ENCODE results near the gene TLR9.

TLR9 gene

DNA sequence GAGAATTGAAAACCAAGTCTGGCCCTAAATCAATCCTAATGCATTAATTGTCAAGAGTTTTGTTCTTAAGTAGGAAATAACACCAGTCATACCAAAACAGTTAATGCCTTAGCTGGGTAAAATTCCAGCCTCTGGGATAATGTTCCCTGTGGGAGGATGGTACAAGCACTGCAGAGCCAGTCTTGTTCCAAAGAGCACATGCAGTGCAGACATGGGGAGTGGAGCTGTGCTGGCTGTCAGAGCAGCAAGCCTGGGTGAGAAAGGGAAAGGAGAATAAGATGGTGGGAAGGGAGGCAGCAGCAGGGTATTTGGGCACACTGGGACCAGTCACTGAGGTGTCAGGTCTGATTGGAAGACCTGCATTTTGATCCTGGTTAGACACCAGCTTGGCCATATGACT is 15.4 kb downstream of the TLR9 start:
- H3K27ac Mint-ChIP-seq: peak overlapping the region; percentile 3

DNA sequence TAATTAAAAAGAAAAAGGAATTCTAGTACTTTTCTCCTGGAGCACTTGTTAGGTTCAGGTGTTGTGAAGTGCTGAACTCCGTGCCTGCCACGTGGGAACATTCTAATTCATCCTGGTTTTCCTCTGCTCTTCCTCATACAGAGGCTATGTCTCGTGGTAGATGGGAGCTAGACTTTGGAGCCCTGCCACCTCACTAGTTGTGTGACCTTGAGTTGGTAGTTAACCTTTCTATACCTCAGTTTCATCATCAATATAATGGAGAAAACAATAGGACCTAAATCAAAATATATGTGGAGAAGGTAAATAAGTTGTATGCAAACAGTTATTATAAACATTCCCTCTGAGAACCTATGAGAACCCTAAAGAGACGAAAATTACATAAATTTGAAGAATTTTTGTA is 16.9 kb downstream of the TLR9 start:
- Mint-ChIP-seq H3K9me3 (no peaks in the 10 kb centered on the region), H3K4me3 (no peak overlapping the region), H3K4me1 (ENCODE audit: low read depth) (peaks cover 17% of the 10 kb centered on the region), H3K36me3 (ENCODE audit: low read depth) (peaks cover 100% of the 10 kb centered on the region), H3K27me3 (no peaks in the 10 kb centered on the region), H3K27ac (no peak overlapping the region)
- intact Hi-C loops (cut with micrococcal nuclease): no loop called here

More for the DNA sequence above, 15.4 kb downstream of the TLR9 start:
- peaks cover 100% of the 10 kb centered on the region for H3K36me3 Mint-ChIP-seq (ENCODE audit: low read depth)
- no peaks in the 10 kb centered on the region for H3K27me3 Mint-ChIP-seq
- intact Hi-C loops (cut with micrococcal nuclease): no loop called here
- no peak overlapping the region for H3K4me3 Mint-ChIP-seq
- H3K4me1 Mint-ChIP-seq (ENCODE audit: low read depth): peaks cover 13% of the 10 kb centered on the region
- H3K9me3 Mint-ChIP-seq: no peaks in the 10 kb centered on the region

- no peaks in the 10 kb centered on the region for H3K9me3 Mint-ChIP-seq
- no peaks in the 10 kb centered on the region for H3K27me3 Mint-ChIP-seq
- intact Hi-C loops (cut with micrococcal nuclease): no loop called here
- peaks cover 43% of the 10 kb centered on the region for H3K4me1 Mint-ChIP-seq (ENCODE audit: low read depth)
- peaks cover 88% of the 10 kb centered on the region for H3K36me3 Mint-ChIP-seq (ENCODE audit: low read depth)
- H3K4me3 Mint-ChIP-seq: no peak overlapping the region
- H3K27ac Mint-ChIP-seq: no peak overlapping the region
These were observed 19.6 kb downstream of the TLR9 start for GRCh38 chr3:52205727-52206372.

DNA sequence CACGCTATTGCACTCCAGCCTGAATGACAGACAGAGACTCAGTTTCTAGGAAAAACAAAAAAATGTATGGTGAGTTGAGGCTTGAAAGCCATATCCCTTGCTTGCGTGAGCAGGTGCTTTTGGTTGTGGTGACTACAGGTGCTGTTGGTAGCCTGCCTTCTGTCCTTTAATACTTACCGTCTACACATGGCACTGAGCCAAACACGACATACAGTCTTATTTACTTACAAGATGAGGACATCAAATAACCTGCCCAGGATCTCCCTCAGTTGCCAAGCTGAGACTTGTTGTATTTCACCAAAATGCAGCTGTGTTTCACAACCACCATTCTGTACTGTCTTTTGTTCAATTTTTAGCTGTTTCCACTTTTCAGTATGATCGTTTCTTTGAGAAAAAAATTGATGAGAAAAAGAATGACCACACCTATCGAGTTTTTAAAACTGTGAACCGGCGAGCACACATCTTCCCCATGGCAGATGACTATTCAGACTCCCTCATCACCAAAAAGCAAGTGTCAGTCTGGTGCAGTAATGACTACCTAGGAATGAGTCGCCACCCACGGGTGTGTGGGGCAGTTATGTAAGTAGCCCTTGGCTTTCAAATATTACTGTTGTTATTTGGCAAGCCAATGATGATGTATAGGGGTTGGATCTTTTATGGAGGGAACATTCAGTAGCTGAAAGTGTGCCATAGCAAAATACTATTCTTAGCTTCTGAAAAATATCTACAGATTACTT is 20.9 kb downstream of the TLR9 start:
- no peaks in the 10 kb centered on the region for H3K27me3 Mint-ChIP-seq
- peaks cover 87% of the 10 kb centered on the region for H3K36me3 Mint-ChIP-seq (ENCODE audit: low read depth)
- no peak overlapping the region for H3K4me3 Mint-ChIP-seq
- no peak overlapping the region for H3K27ac Mint-ChIP-seq
- intact Hi-C loops (cut with micrococcal nuclease): no loop called here
- no peaks in the 10 kb centered on the region for H3K9me3 Mint-ChIP-seq
- H3K4me1 Mint-ChIP-seq (ENCODE audit: low read depth): peaks cover 44% of the 10 kb centered on the region

DNA sequence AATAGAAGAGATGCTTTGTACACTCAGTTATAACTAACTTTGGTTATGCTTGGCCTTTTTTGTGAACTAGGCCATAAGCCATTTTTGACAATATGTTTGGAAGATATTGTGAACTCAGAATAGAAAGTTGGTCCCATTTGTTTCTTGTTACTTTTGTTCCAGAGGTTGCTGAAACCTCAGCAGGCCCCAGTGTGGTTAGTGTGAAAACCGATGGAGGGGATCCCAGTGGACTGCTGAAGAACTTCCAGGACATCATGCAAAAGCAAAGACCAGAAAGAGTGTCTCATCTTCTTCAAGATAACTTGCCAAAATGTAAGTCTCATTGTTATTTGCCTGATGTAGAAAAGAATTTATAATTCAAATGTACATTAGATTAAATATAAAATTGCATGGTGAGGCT is 21.7 kb downstream of the TLR9 start:
- H3K4me1 Mint-ChIP-seq (ENCODE audit: low read depth): peaks cover 46% of the 10 kb centered on the region
- no peak overlapping the region for H3K4me3 Mint-ChIP-seq
- H3K27me3 Mint-ChIP-seq: no peaks in the 10 kb centered on the region
- H3K9me3 Mint-ChIP-seq: no peaks in the 10 kb centered on the region
- peaks cover 87% of the 10 kb centered on the region for H3K36me3 Mint-ChIP-seq (ENCODE audit: low read depth)
- H3K27ac Mint-ChIP-seq: no peak overlapping the region
- intact Hi-C loops (cut with micrococcal nuclease): loop anchor here (2.0 kb wide), 1 partner anchor 49 kb away; the partner anchor contains the start of gene POC1A

- peaks cover 55% of the 10 kb centered on the region for H3K4me1 Mint-ChIP-seq (ENCODE audit: low read depth)
- H3K27me3 Mint-ChIP-seq: no peaks in the 10 kb centered on the region
- H3K9me3 Mint-ChIP-seq: no peaks in the 10 kb centered on the region
- intact Hi-C loops (cut with micrococcal nuclease): loop anchor here (2.0 kb wide), 1 partner anchor 48 kb away; the partner anchor contains the start of gene POC1A
- H3K27ac Mint-ChIP-seq: peak overlapping the region; percentile 58
- H3K36me3 Mint-ChIP-seq (ENCODE audit: low read depth): peaks cover 81% of the 10 kb centered on the region
- H3K4me3 Mint-ChIP-seq: no peak overlapping the region
These were observed 22.9 kb downstream of the TLR9 start for GRCh38 chr3:52202384-52203077.

DNA sequence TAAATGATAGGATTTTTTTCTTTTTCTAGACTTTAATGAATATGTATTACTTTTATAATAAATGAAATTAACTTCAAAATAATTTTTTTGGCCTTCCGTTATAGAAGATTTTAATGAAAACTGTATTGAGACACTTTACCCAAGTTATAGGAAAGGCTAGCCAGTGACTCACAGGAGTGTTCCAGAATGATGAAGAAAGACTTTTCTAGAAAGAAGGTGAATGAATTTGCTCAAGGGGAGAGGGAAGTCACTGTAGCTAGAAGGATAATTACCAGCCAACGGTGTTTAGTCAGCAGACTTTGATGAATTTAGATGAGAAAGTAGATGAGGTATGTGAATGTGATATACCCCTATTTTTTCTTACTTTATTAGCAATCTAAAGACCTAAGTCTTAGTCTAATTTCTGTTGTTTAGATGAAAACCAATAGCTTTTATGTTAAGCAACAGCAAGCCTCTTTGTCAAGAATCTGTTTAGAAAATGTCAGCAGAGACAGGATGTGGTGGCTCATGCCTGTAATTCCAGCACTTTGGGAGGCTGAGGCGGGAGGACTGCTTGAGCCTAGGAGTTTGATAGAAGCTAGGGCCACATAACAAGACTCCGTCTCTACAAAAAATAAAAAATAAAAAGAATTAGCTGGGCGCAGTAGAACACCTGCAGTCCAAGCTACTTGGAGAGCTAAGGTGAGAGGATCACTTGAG is 24.3 kb downstream of the TLR9 start:
- H3K27me3 Mint-ChIP-seq: no peaks in the 10 kb centered on the region
- peaks cover 67% of the 10 kb centered on the region for H3K36me3 Mint-ChIP-seq (ENCODE audit: low read depth)
- no peaks in the 10 kb centered on the region for H3K9me3 Mint-ChIP-seq
- peaks cover 69% of the 10 kb centered on the region for H3K4me1 Mint-ChIP-seq (ENCODE audit: low read depth)
- H3K4me3 Mint-ChIP-seq: no peak overlapping the region
- intact Hi-C loops (cut with micrococcal nuclease): no loop called here
- H3K27ac Mint-ChIP-seq: peak overlapping the region; percentile 33

DNA sequence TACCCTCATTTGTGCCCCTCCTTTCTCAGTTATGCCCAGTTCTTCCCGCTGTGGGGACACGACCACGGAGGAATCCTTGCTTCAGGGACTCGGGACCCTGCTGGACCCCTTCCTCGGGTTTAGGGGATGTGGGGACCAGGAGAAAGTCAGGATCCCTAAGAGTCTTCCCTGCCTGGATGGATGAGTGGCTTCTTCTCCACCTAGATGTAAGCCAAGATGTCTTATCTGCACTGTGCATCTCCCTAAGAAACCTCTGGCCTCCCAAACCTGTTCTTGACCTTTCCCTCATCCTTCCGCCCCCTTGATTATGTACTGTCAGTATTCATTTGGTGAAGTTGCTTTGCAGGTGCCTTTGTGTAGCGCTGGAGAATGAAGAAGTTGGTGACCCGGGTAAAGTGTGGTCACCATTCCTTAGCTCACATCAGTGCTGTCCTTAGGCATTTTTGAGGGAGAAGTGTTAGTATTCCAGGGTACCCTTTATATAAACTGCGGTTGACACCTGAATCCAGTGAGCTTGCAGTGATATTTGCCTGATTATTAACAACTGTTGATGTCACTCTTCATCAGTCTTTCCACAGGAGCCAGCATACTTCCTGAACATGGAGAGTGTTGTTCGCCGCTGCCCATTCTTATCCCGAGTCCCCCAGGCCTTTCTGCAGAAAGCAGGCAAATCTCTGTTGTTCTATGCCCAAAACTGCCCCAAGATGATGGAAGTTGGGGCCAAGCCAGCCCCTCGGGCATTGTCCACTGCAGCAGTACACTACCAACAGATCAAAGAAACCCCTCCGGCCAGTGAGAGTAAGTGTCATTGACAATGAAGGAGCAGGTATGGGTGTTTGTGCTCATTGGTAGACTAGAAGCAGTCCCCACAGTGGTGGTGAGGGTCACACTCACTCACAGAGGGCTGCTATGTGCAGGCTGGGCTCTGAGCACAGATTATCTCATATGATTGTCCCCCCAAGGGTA is 26.5 kb downstream of the TLR9 start:
- Mint-ChIP-seq H3K36me3 (ENCODE audit: low read depth) (peaks cover 45% of the 10 kb centered on the region), H3K27me3 (no peaks in the 10 kb centered on the region), H3K9me3 (no peaks in the 10 kb centered on the region), H3K4me3 (peak overlapping the region; percentile 98), H3K4me1 (ENCODE audit: low read depth) (peaks cover 87% of the 10 kb centered on the region), H3K27ac (peak overlapping the region; percentile 95)
- intact Hi-C loops (cut with micrococcal nuclease): no loop called here

DNA sequence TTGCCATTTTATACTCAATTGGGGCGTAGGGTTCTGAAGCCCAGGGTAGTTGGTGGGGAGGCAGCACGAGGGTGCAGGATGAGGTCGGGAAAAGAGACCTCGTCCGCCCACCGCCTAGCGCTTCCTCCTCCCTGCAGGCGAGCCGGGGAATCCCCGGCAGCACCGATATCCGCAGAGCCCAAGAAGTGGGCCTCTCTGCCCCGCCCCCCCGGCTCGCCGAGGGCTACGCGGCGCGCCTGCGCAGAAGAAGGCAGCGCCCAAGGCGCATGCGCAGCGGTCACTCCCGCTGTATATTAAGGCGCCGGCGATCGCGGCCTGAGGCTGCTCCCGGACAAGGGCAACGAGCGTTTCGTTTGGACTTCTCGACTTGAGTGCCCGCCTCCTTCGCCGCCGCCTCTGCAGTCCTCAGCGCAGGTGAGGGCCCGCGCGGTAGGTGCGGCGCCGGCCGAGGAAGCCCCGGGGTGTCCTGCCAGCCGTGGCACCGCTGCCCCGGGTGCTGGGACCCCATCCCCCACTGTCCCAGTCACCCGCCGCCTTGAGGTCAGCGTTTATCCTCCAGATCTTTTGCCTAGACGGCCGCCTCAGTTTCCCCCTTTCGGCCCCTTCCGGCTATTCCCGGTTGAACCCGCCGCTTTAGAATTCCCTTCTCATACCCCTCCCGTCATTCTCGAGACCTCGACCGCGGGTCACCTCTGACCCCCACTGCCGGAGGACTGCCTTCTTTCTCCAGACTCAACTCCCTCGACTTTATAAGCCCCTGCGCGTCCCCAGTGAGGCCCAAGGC is 27.4 kb downstream of the TLR9 start, which contains the start of gene ALAS1:
TSS of gene ALAS1 (plus strand) at position 319 of the 784 bp plus-strand sequence. CDS start 1,082 bp downstream, outside the sequence.
- Mint-ChIP-seq H3K4me1 (ENCODE audit: low read depth) (peaks cover 82% of the 10 kb centered on the region), H3K36me3 (ENCODE audit: low read depth) (peaks cover 36% of the 10 kb centered on the region), H3K4me3 (peak within 1 kb of the TSS; percentile 98), H3K27me3 (no peaks in the 10 kb centered on the region), H3K9me3 (no peaks in the 10 kb centered on the region), H3K27ac (peak within 1 kb of the TSS; percentile 95)
- intact Hi-C loops (cut with micrococcal nuclease): no loop called here

DNA sequence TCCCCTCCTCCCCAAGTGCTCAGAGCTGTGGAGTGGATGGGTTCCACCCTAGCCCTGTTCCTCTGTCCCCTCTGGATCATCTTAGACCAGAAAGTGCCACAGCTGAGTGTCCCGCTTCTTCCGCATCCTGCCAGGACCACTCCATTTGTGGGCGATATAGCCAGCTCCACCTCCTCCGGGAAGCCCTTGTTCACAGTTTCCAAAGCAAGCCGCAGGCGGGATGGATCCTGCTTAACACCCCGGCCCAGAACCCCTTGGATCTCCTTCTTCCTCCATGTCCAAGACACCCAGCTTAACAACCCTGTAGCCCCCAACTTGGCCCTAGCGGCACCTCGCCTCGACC is 28.0 kb downstream of the TLR9 start:
- intact Hi-C loops (cut with micrococcal nuclease): no loop called here
- peaks cover 35% of the 10 kb centered on the region for H3K36me3 Mint-ChIP-seq (ENCODE audit: low read depth)
- H3K4me1 Mint-ChIP-seq (ENCODE audit: low read depth): peaks cover 83% of the 10 kb centered on the region

DNA sequence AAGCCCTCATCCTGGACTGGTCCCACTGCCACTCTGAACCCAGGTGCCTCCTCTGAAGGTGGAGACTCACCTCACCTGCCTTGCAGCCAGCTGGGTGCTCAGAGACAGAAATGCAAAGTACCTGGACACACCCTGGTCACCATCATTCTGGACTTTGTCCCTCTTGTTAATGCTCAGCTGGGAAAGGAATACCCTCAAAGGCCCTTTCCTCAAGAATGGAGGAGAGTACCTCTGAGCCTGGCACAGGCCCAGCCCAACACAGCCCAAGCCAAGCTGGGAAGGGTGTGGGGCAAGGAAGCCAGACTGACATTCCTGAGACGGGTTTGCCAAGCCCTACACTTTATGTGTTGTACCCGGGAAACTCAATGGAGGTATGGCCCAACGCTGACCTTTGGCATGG is 28.5 kb downstream of the TLR9 start:
- Mint-ChIP-seq H3K4me3 (no peak overlapping the region), H3K36me3 (ENCODE audit: low read depth) (peaks cover 35% of the 10 kb centered on the region), H3K4me1 (ENCODE audit: low read depth) (peaks cover 79% of the 10 kb centered on the region), H3K27ac (peak overlapping the region; percentile 95), H3K27me3 (no peaks in the 10 kb centered on the region), H3K9me3 (no peaks in the 10 kb centered on the region)
- intact Hi-C loops (cut with micrococcal nuclease): no loop called here

More for the DNA sequence above, 28.0 kb downstream of the TLR9 start:
- H3K9me3 Mint-ChIP-seq: no peaks in the 10 kb centered on the region
- no peaks in the 10 kb centered on the region for H3K27me3 Mint-ChIP-seq
- peak overlapping the region; percentile 98 for H3K4me3 Mint-ChIP-seq
- peak overlapping the region; percentile 95 for H3K27ac Mint-ChIP-seq

DNA sequence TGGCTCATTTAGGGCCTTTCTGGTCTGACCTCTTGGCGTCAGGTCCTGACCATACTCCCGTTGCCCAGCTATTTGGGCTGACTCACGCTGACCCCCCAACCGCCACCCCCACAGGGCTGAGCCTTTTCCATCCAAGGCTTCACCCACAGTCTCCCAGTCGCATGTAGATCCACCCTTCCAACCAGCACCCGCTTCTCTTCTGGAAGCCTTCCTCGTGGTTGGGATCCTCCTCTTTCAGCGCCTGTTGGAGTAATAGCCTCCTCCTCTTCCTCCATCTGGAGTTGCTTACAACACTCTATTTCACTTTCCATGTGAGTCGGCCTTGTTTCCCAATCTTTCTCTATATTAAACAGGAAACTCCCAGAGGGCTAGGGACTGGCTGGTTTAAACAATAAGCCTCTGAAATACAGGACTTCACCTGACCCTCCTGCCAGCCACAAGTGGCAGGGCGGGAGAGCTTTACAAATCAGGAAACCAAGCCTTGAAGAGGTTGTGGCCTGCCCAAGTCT is 29.6 kb downstream of the TLR9 start:
- H3K9me3 Mint-ChIP-seq: no peaks in the 10 kb centered on the region
- peaks cover 78% of the 10 kb centered on the region for H3K4me1 Mint-ChIP-seq (ENCODE audit: low read depth)
- intact Hi-C loops (cut with micrococcal nuclease): no loop called here
- no peaks in the 10 kb centered on the region for H3K27me3 Mint-ChIP-seq
- H3K4me3 Mint-ChIP-seq: peak overlapping the region; percentile 22
- H3K27ac Mint-ChIP-seq: peak overlapping the region; percentile 95
- H3K36me3 Mint-ChIP-seq (ENCODE audit: low read depth): peaks cover 27% of the 10 kb centered on the region

Measured in dendritic cell treated with granulocyte-macrophage colony-stimulating factor and Interleukin-4, amounts not matched to agents 40 ng/mL and 50 ng/mL, for 4 days (primary cell).